ENCODE results near the gene NBAS. TPM values are rescaled to one million over a fixed set of nuclear protein-coding genes. Genes with fewer than 3 reads are reported as not detected.

Gene NBAS
- total RNA-seq, 1 donor from 2014 or later: 57.6 TPM

DNA sequence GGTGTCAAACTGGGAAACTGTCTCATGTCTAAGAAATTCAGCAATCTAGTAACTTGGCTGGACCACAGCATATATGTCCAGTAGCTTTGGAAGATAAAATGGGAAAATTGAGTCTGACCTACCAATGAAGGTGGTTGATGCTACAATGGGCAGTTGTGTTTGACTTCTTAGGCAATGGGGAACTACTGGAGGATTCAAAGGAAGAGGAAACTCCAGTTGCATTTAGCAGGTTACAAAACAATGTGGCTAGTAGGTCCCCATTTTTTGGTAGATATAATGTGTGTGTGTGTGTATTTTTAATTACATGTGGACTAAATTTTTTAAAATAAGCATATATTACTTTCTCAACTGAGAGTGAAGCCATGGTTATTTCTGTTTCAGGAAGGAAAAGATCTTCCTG is 427.7 kb downstream of the NBAS start:
- peaks cover under 1% of the 10 kb centered on the region for H3K9me3 Mint-ChIP-seq (ENCODE audit: unreplicated experiment)
- H3K27me3 Mint-ChIP-seq (ENCODE audit: low read depth, unreplicated experiment): no peaks in the 10 kb centered on the region
- Histone ChIP-seq H3K4me3 (ENCODE audit: insufficient read depth, low read depth, low read length) (no peak overlapping the region), H3K9me3 (ENCODE audit: insufficient read depth, low read depth, low read length) (no peaks in the 10 kb centered on the region), H4K20me1 (ENCODE audit: insufficient read depth, low read length) (no peaks in the 10 kb centered on the region), H2AFZ (ENCODE audit: low read depth, low read length) (no peak overlapping the region), H3K9ac (ENCODE audit: low read length) (no peak overlapping the region), H3K27ac (ENCODE audit: low read depth, low read length) (no peak overlapping the region), H3K79me2 (ENCODE audit: insufficient read depth, low read length) (no peaks in the 10 kb centered on the region), H3K4me1 (ENCODE audit: insufficient read depth, low read length) (no peaks in the 10 kb centered on the region), H3K4me2 (ENCODE audit: low read length) (no peak overlapping the region), H3K27me3 (ENCODE audit: insufficient read depth, low read length) (no peaks in the 10 kb centered on the region), H3K36me3 (ENCODE audit: insufficient read depth, low read length) (no peaks in the 10 kb centered on the region)
- TF ChIP-seq EZH2 (IDR thresholded peaks at IDR 0.05; ENCODE audit: insufficient read depth, low read length): no peak
- TF ChIP-seq, protein P1, sequence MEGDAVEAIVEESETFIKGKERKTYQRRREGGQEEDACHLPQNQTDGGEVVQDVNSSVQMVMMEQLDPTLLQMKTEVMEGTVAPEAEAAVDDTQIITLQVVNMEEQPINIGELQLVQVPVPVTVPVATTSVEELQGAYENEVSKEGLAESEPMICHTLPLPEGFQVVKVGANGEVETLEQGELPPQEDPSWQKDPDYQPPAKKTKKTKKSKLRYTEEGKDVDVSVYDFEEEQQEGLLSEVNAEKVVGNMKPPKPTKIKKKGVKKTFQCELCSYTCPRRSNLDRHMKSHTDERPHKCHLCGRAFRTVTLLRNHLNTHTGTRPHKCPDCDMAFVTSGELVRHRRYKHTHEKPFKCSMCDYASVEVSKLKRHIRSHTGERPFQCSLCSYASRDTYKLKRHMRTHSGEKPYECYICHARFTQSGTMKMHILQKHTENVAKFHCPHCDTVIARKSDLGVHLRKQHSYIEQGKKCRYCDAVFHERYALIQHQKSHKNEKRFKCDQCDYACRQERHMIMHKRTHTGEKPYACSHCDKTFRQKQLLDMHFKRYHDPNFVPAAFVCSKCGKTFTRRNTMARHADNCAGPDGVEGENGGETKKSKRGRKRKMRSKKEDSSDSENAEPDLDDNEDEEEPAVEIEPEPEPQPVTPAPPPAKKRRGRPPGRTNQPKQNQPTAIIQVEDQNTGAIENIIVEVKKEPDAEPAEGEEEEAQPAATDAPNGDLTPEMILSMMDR (IDR thresholded peaks at IDR 0.05; ENCODE audit: insufficient read depth, low read depth, low read length): no peak
- FAIRE-seq (no peak), DNase-seq (ENCODE audit: low read depth) (no peak)
- H3K27ac Mint-ChIP-seq (ENCODE audit: unreplicated experiment): no peak overlapping the region
- no peaks in the 10 kb centered on the region for H3K36me3 Mint-ChIP-seq (ENCODE audit: low read depth, unreplicated experiment)
- H3K4me1 Mint-ChIP-seq (ENCODE audit: low read depth, unreplicated experiment): no peaks in the 10 kb centered on the region
- no peak overlapping the region for H3K4me3 Mint-ChIP-seq (ENCODE audit: unreplicated experiment)

DNA sequence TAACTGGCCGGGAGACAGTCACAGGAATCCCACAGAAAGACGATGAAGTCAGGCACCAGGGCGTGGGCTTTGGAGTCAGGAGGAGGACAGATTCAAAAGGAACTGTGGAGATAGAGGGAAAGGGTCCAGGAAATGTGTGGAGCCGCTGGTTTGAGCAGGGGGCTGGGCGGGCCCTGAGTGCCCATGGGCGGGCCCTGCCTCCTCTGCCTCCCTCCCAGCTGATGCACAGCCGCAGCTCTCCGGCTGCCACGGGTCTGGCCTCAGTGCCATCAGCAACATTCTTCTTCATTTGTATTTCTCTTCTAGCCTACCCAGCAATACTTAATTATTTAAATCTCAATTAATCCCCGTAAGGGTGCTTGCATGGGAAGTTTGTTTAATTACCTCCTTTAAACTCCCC is 432.3 kb downstream of the NBAS start:
- Histone ChIP-seq H4K20me1 (ENCODE audit: insufficient read depth, low read length) (no peaks in the 10 kb centered on the region), H3K4me1 (ENCODE audit: insufficient read depth, low read length) (no peaks in the 10 kb centered on the region), H3K4me3 (ENCODE audit: insufficient read depth, low read depth, low read length) (no peak overlapping the region), H3K9me3 (ENCODE audit: insufficient read depth, low read depth, low read length) (no peaks in the 10 kb centered on the region), H3K9ac (ENCODE audit: low read length) (no peak overlapping the region), H2AFZ (ENCODE audit: low read depth, low read length) (no peak overlapping the region), H3K27ac (ENCODE audit: low read depth, low read length) (no peak overlapping the region), H3K79me2 (ENCODE audit: insufficient read depth, low read length) (no peaks in the 10 kb centered on the region), H3K27me3 (ENCODE audit: insufficient read depth, low read length) (no peaks in the 10 kb centered on the region), H3K36me3 (ENCODE audit: insufficient read depth, low read length) (no peaks in the 10 kb centered on the region), H3K4me2 (ENCODE audit: low read length) (no peak overlapping the region)
- H3K27ac Mint-ChIP-seq (ENCODE audit: unreplicated experiment): no peak overlapping the region
- no peaks in the 10 kb centered on the region for H3K27me3 Mint-ChIP-seq (ENCODE audit: low read depth, unreplicated experiment)
- TF ChIP-seq, protein P1 (IDR thresholded peaks at IDR 0.05; ENCODE audit: insufficient read depth, low read depth, low read length): no peak
- no peak for TF ChIP-seq EZH2 (IDR thresholded peaks at IDR 0.05; ENCODE audit: insufficient read depth, low read length)
- FAIRE-seq (no peak), DNase-seq (ENCODE audit: low read depth) (no peak)
- no peak overlapping the region for H3K4me3 Mint-ChIP-seq (ENCODE audit: unreplicated experiment)
- H3K36me3 Mint-ChIP-seq (ENCODE audit: low read depth, unreplicated experiment): no peaks in the 10 kb centered on the region
- peaks cover 10% of the 10 kb centered on the region for H3K9me3 Mint-ChIP-seq (ENCODE audit: unreplicated experiment)
- H3K4me1 Mint-ChIP-seq (ENCODE audit: low read depth, unreplicated experiment): no peaks in the 10 kb centered on the region

DNA sequence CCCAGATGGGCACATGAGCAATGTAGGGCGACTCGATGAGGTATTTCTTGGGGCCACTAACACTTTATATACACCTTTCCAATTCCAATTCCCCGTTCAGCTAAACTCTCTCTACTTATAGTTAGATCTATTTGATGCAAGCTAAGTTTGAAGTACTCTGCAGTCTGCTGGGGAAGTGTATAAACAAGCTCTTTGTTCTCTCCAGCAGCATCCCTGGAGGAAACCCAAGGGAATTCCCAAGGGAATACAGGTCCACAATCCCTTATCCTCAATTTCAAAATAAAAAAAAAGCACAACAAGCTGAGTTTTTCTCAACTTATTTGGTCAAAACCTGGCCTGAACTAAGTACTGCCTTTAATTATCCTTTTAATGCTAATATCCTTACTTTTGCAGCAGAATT is 433.3 kb downstream of the NBAS start:
- H4K20me1 ChIP-seq (ENCODE audit: insufficient read depth, low read length): no peaks in the 10 kb centered on the region
- H3K36me3 Mint-ChIP-seq (ENCODE audit: low read depth, unreplicated experiment): no peaks in the 10 kb centered on the region
- H2AFZ ChIP-seq (ENCODE audit: low read depth, low read length): no peak overlapping the region
- FAIRE-seq (no peak), DNase-seq (ENCODE audit: low read depth) (no peak)
- H3K27me3 Mint-ChIP-seq (ENCODE audit: low read depth, unreplicated experiment): no peaks in the 10 kb centered on the region
- H3K27me3 ChIP-seq (ENCODE audit: insufficient read depth, low read length): no peaks in the 10 kb centered on the region
- peaks cover 11% of the 10 kb centered on the region for H3K9me3 Mint-ChIP-seq (ENCODE audit: unreplicated experiment)
- no peaks in the 10 kb centered on the region for H3K4me1 Mint-ChIP-seq (ENCODE audit: low read depth, unreplicated experiment)
- H3K4me2 ChIP-seq (ENCODE audit: low read length): no peak overlapping the region
- no peak overlapping the region for H3K4me3 Mint-ChIP-seq (ENCODE audit: unreplicated experiment)
- H3K9ac ChIP-seq (ENCODE audit: low read length): no peak overlapping the region
- TF ChIP-seq, protein P1 (IDR thresholded peaks at IDR 0.05; ENCODE audit: insufficient read depth, low read depth, low read length): no peak
- TF ChIP-seq EZH2 (IDR thresholded peaks at IDR 0.05; ENCODE audit: insufficient read depth, low read length): no peak
- H3K4me3 ChIP-seq (ENCODE audit: insufficient read depth, low read depth, low read length): no peak overlapping the region
- H3K36me3 ChIP-seq (ENCODE audit: insufficient read depth, low read length): no peaks in the 10 kb centered on the region
- H3K79me2 ChIP-seq (ENCODE audit: insufficient read depth, low read length): no peaks in the 10 kb centered on the region
- no peaks in the 10 kb centered on the region for H3K9me3 ChIP-seq (ENCODE audit: insufficient read depth, low read depth, low read length)
- H3K27ac ChIP-seq (ENCODE audit: low read depth, low read length): no peak overlapping the region
- no peaks in the 10 kb centered on the region for H3K4me1 ChIP-seq (ENCODE audit: insufficient read depth, low read length)
- no peak overlapping the region for H3K27ac Mint-ChIP-seq (ENCODE audit: unreplicated experiment)

Data from astrocyte (in vitro differentiated cells and primary cell).